ENCODE measurements around the gene PCDHB4. TPM values are rescaled to one million over a fixed set of nuclear protein-coding genes. Genes with fewer than 3 reads are reported as not detected.
"Not testable (repeated sequence)": the region's sequence is repeated elsewhere in the genome, so short reads cannot be mapped to it uniquely, and the experiment has no call there.

The PCDHB4 gene
- total and polyA plus RNA-seq, 4 donors: 0.73 to 3.4 (median 2.3) TPM

GRCh38 chr5:141149812-141150211, 28.2 kb downstream of the PCDHB4 start, which contains the start of gene PCDHB6:
TSS of gene PCDHB6 (plus strand) at chr5:141150057. CDS start at chr5:141150258, 201 bp downstream.
- peak in 2 of 3 donors; percentile 45 to 46 for DNase-seq

GRCh38 chr5:141150224-141150992, 28.8 kb downstream of the PCDHB4 start:
- Histone ChIP-seq H3K27ac (ENCODE audit: low read depth in 1 of 2, low read length in 1 of 2) (no peak overlapping the region), H3K36me3 (ENCODE audit: control insufficient read depth in 4 of 4, insufficient read depth in 4 of 4, low read length in 4 of 4) (no peaks in the 10 kb centered on the region), H3K4me1 (ENCODE audit: control insufficient read depth in 5 of 5, insufficient read depth in 5 of 5, low read length in 5 of 5) (no peaks in the 10 kb centered on the region), H3K9ac (ENCODE audit: insufficient read depth in 1 of 2, low read length in 2 of 2) (no peak overlapping the region), H3K27me3 (ENCODE audit: control insufficient read depth in 3 of 3, insufficient read depth in 3 of 3, low read length in 2 of 3) (peaks cover 0 to 2% (median 0%) of the 10 kb centered on the region in 3 donors), H3K4me3 (no peak overlapping the region), H3K9me3 (ENCODE audit: control insufficient read depth in 4 of 4, insufficient read depth in 3 of 4, low read length in 3 of 4) (peaks cover 3 to 30% (median 11%) of the 10 kb centered on the region in 4 donors)
- DNase-seq (no peak), ATAC-seq (ENCODE audit: insufficient read depth, low FRiP score) (no peak)
- TF ChIP-seq CTCF (IDR thresholded peaks at IDR 0.05; ENCODE audit: control extremely low read depth, extremely low read depth): no peak
- WGBS, 2 donors: 33 to 41% methylated on average over 33 of the region's 33 CpGs

More at GRCh38 chr5:141149812-141150211, 28.2 kb downstream of the PCDHB4 start, which contains the start of gene PCDHB6:
- peaks cover 3 to 28% (median 9%) of the 10 kb centered on the region in 4 donors for H3K9me3 ChIP-seq (ENCODE audit: control insufficient read depth in 4 of 4, insufficient read depth in 3 of 4, low read length in 3 of 4)
- H3K4me1 ChIP-seq (ENCODE audit: control insufficient read depth in 5 of 5, insufficient read depth in 5 of 5, low read length in 5 of 5): no peaks in the 10 kb centered on the region
- H3K36me3 ChIP-seq (ENCODE audit: control insufficient read depth in 4 of 4, insufficient read depth in 4 of 4, low read length in 4 of 4): no peaks in the 10 kb centered on the region
- WGBS, 2 donors: 12 to 16% methylated on average over 18 of the region's 18 CpGs
- TF ChIP-seq CTCF (IDR thresholded peaks at IDR 0.05; ENCODE audit: control extremely low read depth, extremely low read depth): no peak
- no peak for ATAC-seq (ENCODE audit: insufficient read depth, low FRiP score)
- no peak within 1 kb of the TSS for H3K9ac ChIP-seq (ENCODE audit: insufficient read depth in 1 of 2, low read length in 2 of 2)
- peaks cover 0 to 2% (median 0%) of the 10 kb centered on the region in 3 donors for H3K27me3 ChIP-seq (ENCODE audit: control insufficient read depth in 3 of 3, insufficient read depth in 3 of 3, low read length in 2 of 3)
- no peak within 1 kb of the TSS for H3K4me3 ChIP-seq
- H3K27ac ChIP-seq (ENCODE audit: low read depth in 1 of 2, low read length in 1 of 2): no peak within 1 kb of the TSS

GRCh38 chr5:141150993-141151325, 29.3 kb downstream of the PCDHB4 start:
- DNase-seq: no peak
- WGBS, 2 donors: 35 to 39% methylated on average over 13 of the region's 13 CpGs
- TF ChIP-seq CTCF (IDR thresholded peaks at IDR 0.05; ENCODE audit: control extremely low read depth, extremely low read depth): no peak
- peaks cover 0 to 2% (median 0%) of the 10 kb centered on the region in 3 donors for H3K27me3 ChIP-seq (ENCODE audit: control insufficient read depth in 3 of 3, insufficient read depth in 3 of 3, low read length in 2 of 3)
- no peak overlapping the region for H3K9ac ChIP-seq (ENCODE audit: insufficient read depth in 1 of 2, low read length in 2 of 2)
- no peaks in the 10 kb centered on the region for H3K4me1 ChIP-seq (ENCODE audit: control insufficient read depth in 5 of 5, insufficient read depth in 5 of 5, low read length in 5 of 5)
- ATAC-seq (ENCODE audit: insufficient read depth, low FRiP score): no peak
- no peaks in the 10 kb centered on the region for H3K36me3 ChIP-seq (ENCODE audit: control insufficient read depth in 4 of 4, insufficient read depth in 4 of 4, low read length in 4 of 4)
- no peak overlapping the region for H3K27ac ChIP-seq (ENCODE audit: low read depth in 1 of 2, low read length in 1 of 2)
- peaks cover 3 to 32% (median 12%) of the 10 kb centered on the region in 4 donors for H3K9me3 ChIP-seq (ENCODE audit: control insufficient read depth in 4 of 4, insufficient read depth in 3 of 4, low read length in 3 of 4)
- H3K4me3 ChIP-seq: no peak overlapping the region

GRCh38 chr5:141151632-141152031, 30.0 kb downstream of the PCDHB4 start:
- H3K4me3 ChIP-seq; H3K36me3 ChIP-seq (ENCODE audit: control insufficient read depth in 4 of 4, insufficient read depth in 4 of 4, low read length in 4 of 4); H3K9ac ChIP-seq (ENCODE audit: insufficient read depth in 1 of 2, low read length in 2 of 2); H3K4me1 ChIP-seq (ENCODE audit: control insufficient read depth in 5 of 5, insufficient read depth in 5 of 5, low read length in 5 of 5); H3K27ac ChIP-seq (ENCODE audit: low read depth in 1 of 2, low read length in 1 of 2); H3K27me3 ChIP-seq (ENCODE audit: control insufficient read depth in 3 of 3, insufficient read depth in 3 of 3, low read length in 2 of 3); ATAC-seq (ENCODE audit: insufficient read depth, low FRiP score); DNase-seq: not testable (repeated sequence)
- peaks cover 3 to 37% (median 14%) of the 10 kb centered on the region in 4 donors for H3K9me3 ChIP-seq (ENCODE audit: control insufficient read depth in 4 of 4, insufficient read depth in 3 of 4, low read length in 3 of 4)
- 30 to 34% methylated on average over 25 to 39 of the region's 41 CpGs for WGBS, 2 donors

- H3K4me1 ChIP-seq (ENCODE audit: control insufficient read depth in 5 of 5, insufficient read depth in 5 of 5, low read length in 5 of 5); ATAC-seq (ENCODE audit: insufficient read depth, low FRiP score); DNase-seq; H3K9ac ChIP-seq (ENCODE audit: insufficient read depth in 1 of 2, low read length in 2 of 2); H3K4me3 ChIP-seq; H3K36me3 ChIP-seq (ENCODE audit: control insufficient read depth in 4 of 4, insufficient read depth in 4 of 4, low read length in 4 of 4); H3K27me3 ChIP-seq (ENCODE audit: control insufficient read depth in 3 of 3, insufficient read depth in 3 of 3, low read length in 2 of 3); H3K27ac ChIP-seq (ENCODE audit: low read depth in 1 of 2, low read length in 1 of 2): not testable (repeated sequence)
- H3K9me3 ChIP-seq (ENCODE audit: control insufficient read depth in 4 of 4, insufficient read depth in 3 of 4, low read length in 3 of 4): peaks cover 3 to 39% (median 15%) of the 10 kb centered on the region in 4 donors
- 25 to 27% methylated on average over 30 to 36 of the region's 36 CpGs for WGBS, 2 donors
These were observed 30.5 kb downstream of the PCDHB4 start for GRCh38 chr5:141152096-141152495.

All from lung (tissue), 12 donors.